ENCODE results near the gene ANTXR2. TPM values are rescaled to one million over a fixed set of nuclear protein-coding genes. Genes with fewer than 3 reads are reported as not detected.

Gene ANTXR2
- total and polyA plus RNA-seq, 11 donors = 7.0 to 76.7 (median 46.6) TPM

DNA sequence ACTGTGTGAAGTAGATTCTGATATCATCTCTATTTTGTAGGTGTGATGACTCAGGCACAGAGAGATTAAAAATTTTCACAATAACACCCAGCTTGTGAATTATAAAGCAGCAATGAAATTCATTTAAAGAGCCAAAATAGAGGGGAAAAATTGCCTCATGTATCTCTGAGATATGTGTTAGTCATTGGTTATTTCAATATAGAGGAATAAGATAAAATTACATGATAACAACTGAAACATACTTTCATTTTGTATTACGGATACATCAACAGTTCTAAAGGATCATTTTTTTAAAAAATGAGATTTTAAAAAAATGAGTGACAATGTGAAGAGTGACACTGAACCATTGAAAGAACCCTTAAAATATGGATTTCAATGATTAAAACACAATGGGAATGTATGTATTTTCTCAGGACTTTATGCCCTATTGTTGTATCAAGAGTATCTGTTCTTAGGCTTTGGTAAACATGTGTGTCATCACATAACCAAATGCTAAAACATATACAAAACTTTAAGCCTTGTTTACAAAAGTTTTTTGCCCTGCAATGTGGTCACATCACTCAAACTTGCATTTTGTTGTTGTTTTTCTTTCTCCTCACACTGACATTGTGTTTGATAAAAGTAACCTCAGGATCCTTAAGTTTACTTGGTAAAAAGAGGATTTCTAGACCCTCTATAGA is 221.3 kb downstream of the ANTXR2 start:
- TF ChIP-seq, protein P1, sequence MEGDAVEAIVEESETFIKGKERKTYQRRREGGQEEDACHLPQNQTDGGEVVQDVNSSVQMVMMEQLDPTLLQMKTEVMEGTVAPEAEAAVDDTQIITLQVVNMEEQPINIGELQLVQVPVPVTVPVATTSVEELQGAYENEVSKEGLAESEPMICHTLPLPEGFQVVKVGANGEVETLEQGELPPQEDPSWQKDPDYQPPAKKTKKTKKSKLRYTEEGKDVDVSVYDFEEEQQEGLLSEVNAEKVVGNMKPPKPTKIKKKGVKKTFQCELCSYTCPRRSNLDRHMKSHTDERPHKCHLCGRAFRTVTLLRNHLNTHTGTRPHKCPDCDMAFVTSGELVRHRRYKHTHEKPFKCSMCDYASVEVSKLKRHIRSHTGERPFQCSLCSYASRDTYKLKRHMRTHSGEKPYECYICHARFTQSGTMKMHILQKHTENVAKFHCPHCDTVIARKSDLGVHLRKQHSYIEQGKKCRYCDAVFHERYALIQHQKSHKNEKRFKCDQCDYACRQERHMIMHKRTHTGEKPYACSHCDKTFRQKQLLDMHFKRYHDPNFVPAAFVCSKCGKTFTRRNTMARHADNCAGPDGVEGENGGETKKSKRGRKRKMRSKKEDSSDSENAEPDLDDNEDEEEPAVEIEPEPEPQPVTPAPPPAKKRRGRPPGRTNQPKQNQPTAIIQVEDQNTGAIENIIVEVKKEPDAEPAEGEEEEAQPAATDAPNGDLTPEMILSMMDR (IDR thresholded peaks at IDR 0.05) = no peak
- ATAC-seq (peak in 1 of 4 donors; percentile 81), DNase-seq (no peak)
- H3K36me3 ChIP-seq = no peaks in the 10 kb centered on the region
- intact Hi-C loops (cut with DNase I) = no loop called here
- peak overlapping the region in 3 of 12 donors; percentile 24 to 50 (median 43) for H3K27ac ChIP-seq
- WGBS, 4 donors = 75 to 79% (median 78%) methylated on average over 1 of the region's 1 CpG
- no peaks in the 10 kb centered on the region for H3K9me3 ChIP-seq
- peaks cover 0 to 3% (median 0%) of the 10 kb centered on the region in 12 donors for H3K4me1 ChIP-seq
- no peaks in the 10 kb centered on the region for H3K27me3 ChIP-seq
- H3K4me3 ChIP-seq = no peak overlapping the region

Other genes with a start within 250 kb of the ANTXR2 start
- 1 to 10 TPM in 4 of 9 donors, under 1 TPM in 5; 0.39 to 1.9 (median 0.84) TPM for gene PRDM8, start 124.3 kb upstream of the ANTXR2 start, total RNA-seq
- under 1 TPM; 0.26 to 0.76 TPM for gene PRDM8, start 124.3 kb upstream of the ANTXR2 start, polyA plus RNA-seq
- gene FGF5, start 193.4 kb upstream of the ANTXR2 start, total RNA-seq = under 1 TPM in 7 of 9 donors, not detected in 2; 0.10 to 0.83 (median 0.37) TPM
- under 1 TPM; 0.22 to 0.27 TPM for gene FGF5, start 193.4 kb upstream of the ANTXR2 start, polyA plus RNA-seq

Measured in heart left ventricle (tissue), 16 donors.